Ishikawa (cell line): ENCODE results near the gene BCR.

ENCODE experiments used
- CREB1 ChIP-seq: IDR thresholded peaks from 2 replicates; pipeline ENCODE4 v1.6.1; 2012; ENCODE audit warnings: low read depth
- EP300 ChIP-seq: IDR thresholded peaks from 2 replicates; pipeline ENCODE4 v1.6.1; 2012; ENCODE audit warnings: borderline replicate concordance
- FOXM1 ChIP-seq: IDR thresholded peaks from 2 replicates; pipeline ENCODE4 v1.6.1; 2012; ENCODE audit warnings: low read depth, borderline replicate concordance
- NFIC ChIP-seq: IDR thresholded peaks from 2 replicates; pipeline ENCODE4 v1.6.1; 2012
- RAD21 ChIP-seq: IDR thresholded peaks from 2 replicates; pipeline ENCODE4 v1.6.1; 2012; ENCODE audit warnings: low read depth
- TAF1 ChIP-seq: IDR thresholded peaks from 2 replicates; pipeline ENCODE4 v1.6.1; 2012; ENCODE audit warnings: low read depth, mild to moderate bottlenecking
- TCF12 ChIP-seq: IDR thresholded peaks from 2 replicates; pipeline ENCODE4 v1.6.1; 2012; ENCODE audit warnings: low read depth
- YY1 ChIP-seq: IDR thresholded peaks from 2 replicates; pipeline ENCODE4 v1.6.1; 2012; ENCODE audit warnings: low read depth
- ZBTB7A ChIP-seq: IDR thresholded peaks from 2 replicates; pipeline ENCODE4 v1.6.1; 2012; ENCODE audit warnings: low read depth
- TF ChIP-seq, protein P1 (sequence below): IDR thresholded peaks from 2 replicates; pipeline ENCODE4 v1.6.1; 2012
- TF ChIP-seq, protein P2 (sequence below): IDR thresholded peaks from 2 replicates; pipeline ENCODE4 v1.6.1; 2012; ENCODE audit warnings: low read depth, mild to moderate bottlenecking

DNA sequence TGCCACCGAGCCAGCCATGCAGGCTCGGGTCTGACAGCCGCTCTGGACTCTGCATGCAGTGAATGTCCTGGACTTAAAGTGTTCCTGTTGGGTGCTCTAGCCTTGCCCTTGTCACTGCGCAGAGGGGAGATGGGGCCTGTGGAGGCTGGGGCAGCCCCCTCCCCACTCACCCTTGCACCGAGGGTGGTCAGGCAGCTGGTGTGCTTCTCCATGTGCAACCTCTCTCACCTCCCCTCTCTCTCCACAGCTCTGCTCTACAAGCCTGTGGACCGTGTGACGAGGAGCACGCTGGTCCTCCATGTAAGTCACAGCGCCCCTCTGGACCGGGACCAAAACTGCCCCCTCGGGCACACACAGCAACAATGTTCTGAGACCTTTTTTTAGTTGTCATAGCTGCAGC, 92.5 kb downstream of the BCR start:
- TF ChIP-seq YY1: no peak
- no peak for TF ChIP-seq RAD21
- TF ChIP-seq, protein P1, sequence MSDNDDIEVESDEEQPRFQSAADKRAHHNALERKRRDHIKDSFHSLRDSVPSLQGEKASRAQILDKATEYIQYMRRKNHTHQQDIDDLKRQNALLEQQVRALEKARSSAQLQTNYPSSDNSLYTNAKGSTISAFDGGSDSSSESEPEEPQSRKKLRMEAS: no peak
- TF ChIP-seq, protein P2, sequence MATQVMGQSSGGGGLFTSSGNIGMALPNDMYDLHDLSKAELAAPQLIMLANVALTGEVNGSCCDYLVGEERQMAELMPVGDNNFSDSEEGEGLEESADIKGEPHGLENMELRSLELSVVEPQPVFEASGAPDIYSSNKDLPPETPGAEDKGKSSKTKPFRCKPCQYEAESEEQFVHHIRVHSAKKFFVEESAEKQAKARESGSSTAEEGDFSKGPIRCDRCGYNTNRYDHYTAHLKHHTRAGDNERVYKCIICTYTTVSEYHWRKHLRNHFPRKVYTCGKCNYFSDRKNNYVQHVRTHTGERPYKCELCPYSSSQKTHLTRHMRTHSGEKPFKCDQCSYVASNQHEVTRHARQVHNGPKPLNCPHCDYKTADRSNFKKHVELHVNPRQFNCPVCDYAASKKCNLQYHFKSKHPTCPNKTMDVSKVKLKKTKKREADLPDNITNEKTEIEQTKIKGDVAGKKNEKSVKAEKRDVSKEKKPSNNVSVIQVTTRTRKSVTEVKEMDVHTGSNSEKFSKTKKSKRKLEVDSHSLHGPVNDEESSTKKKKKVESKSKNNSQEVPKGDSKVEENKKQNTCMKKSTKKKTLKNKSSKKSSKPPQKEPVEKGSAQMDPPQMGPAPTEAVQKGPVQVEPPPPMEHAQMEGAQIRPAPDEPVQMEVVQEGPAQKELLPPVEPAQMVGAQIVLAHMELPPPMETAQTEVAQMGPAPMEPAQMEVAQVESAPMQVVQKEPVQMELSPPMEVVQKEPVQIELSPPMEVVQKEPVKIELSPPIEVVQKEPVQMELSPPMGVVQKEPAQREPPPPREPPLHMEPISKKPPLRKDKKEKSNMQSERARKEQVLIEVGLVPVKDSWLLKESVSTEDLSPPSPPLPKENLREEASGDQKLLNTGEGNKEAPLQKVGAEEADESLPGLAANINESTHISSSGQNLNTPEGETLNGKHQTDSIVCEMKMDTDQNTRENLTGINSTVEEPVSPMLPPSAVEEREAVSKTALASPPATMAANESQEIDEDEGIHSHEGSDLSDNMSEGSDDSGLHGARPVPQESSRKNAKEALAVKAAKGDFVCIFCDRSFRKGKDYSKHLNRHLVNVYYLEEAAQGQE: no peak
- no peak for TF ChIP-seq CREB1
- no peak for TF ChIP-seq EP300
- no peak for TF ChIP-seq FOXM1
- TF ChIP-seq TCF12: no peak
- TF ChIP-seq ZBTB7A: no peak
- TF ChIP-seq NFIC: no peak
- TF ChIP-seq TAF1: no peak
